ENCODE measurements around the gene TLR10. TPM values are rescaled to one million over a fixed set of nuclear protein-coding genes. Genes with fewer than 3 reads are reported as not detected.

TLR10 gene
- total and polyA plus RNA-seq, 2 of the 13 experiments (the other 11 are each of a cell fraction or from before 2014, with no cell fraction given): not detected

- no TSS peak for BruUV-seq (replicated peaks)
- in situ Hi-C loops (cut with HindIII; ENCODE audit: extremely low pct_ligation_motif_present, low pct_unique_long_range_greater_than_20kb) (loop anchor here (5.0 to 25.0 kb wide), 2 partner anchors 98 to 378 kb away; partner anchors contain the start of gene TLR6), intact Hi-C loops (cut with micrococcal nuclease; ENCODE audit: unreplicated experiment) (loop anchor here (1.0 kb wide), 4 partner anchors 23 to 376 kb away; partner anchors contain the start of genes TLR1, TLR10 and TLR6)
- H3K79me2 ChIP-seq (ENCODE audit: insufficient read depth, low read length): no peaks in the 10 kb centered on the region
- ChIA-PET POLR2A (no interaction called here), CTCF (ENCODE audit: low intra/inter-chr PET ratio, low total read pairs) (interaction anchor here (0.8 to 3.0 kb wide), 5 partner anchors 24 to 578 kb away, joined by 3 to 17 read pairs (median 5); partner anchors contain the start of genes TLR1, TLR10 and TLR6)
- 2% methylated on average over 5 of the region's 8 CpGs for WGBS (ENCODE audit: low lambda C conversion rate)
- H3K27me3 ChIP-seq (ENCODE audit: control insufficient read depth in 1 of 2, insufficient read depth in 2 of 2, low read length in 2 of 2): peaks cover 0 to 9% of the 10 kb centered on the region in 2 experiments; a peak in 1 of 5 replicates
- no peak overlapping the region for H3K4me3 ChIP-seq (replicated peaks in 1 of 3; ENCODE audit: insufficient read depth in 1 of 3, low read depth in 2 of 3, low read length in 3 of 3)
- H3K36me3 ChIP-seq (replicated peaks in 1 of 2; ENCODE audit: control insufficient read depth in 1 of 2, insufficient read depth in 2 of 2, low read length in 2 of 2): no peaks in the 10 kb centered on the region
- ATAC-seq (peak; percentile 94), DNase-seq (ENCODE audit: low spot score) (peak; percentile 39), FAIRE-seq (peak; percentile 84)
- H4K20me1 ChIP-seq (ENCODE audit: insufficient read depth, low read length): no peaks in the 10 kb centered on the region
- no peaks in the 10 kb centered on the region for H3K9me3 ChIP-seq (ENCODE audit: low read length)
- H3K27ac ChIP-seq (ENCODE audit: extremely low read length, insufficient read depth, low read length): no peak overlapping the region
- peak overlapping the region; percentile 57; the same call in 1 of the 2 replicates for H3K4me2 ChIP-seq (ENCODE audit: low read depth, low read length)
- no peaks in the 10 kb centered on the region for H3K4me1 ChIP-seq (ENCODE audit: insufficient read depth, low read length)
- no peak overlapping the region for H3K9ac ChIP-seq (ENCODE audit: insufficient read depth, low read depth, low read length)
- H2AFZ ChIP-seq (ENCODE audit: low read length): no peak overlapping the region
- TF ChIP-seq MEIS2 (CRISPR knock-in tag; IDR thresholded peaks at IDR 0.05) (no peak), TEAD2 (CRISPR knock-in tag; IDR thresholded peaks at IDR 0.05) (no peak), MBNL3 (CRISPR knock-in tag; conservative IDR thresholded peaks at IDR 0.05) (no peak), GMEB1 (CRISPR knock-in tag; IDR thresholded peaks at IDR 0.05; ENCODE audit: borderline replicate concordance) (no peak), ZBTB46 (CRISPR knock-in tag; IDR thresholded peaks at IDR 0.05; ENCODE audit: borderline replicate concordance) (no peak), SUZ12 (IDR thresholded peaks at IDR 0.05; ENCODE audit: low read depth, low read length) (no peak), ZNF75D (CRISPR knock-in tag; IDR thresholded peaks at IDR 0.05; ENCODE audit: borderline replicate concordance) (no peak), MAFK (conservative IDR thresholded peaks at IDR 0.05 in 1 of 2, IDR thresholded peaks at IDR 0.05 in 1 of 2; ENCODE audit: low read length in 2 of 2) (peak; percentile 49 to 50), FOXP1 (IDR thresholded peaks at IDR 0.05) (no peak), FOXP1 (CRISPR knock-in tag; IDR thresholded peaks at IDR 0.05) (0 out of 2 replicates have a peak, but pooled peaks have one; percentile 8), RAD21 (CRISPR knock-in tag; IDR thresholded peaks at IDR 0.05) (peak; percentile 44; the same call in 1 of the 2 replicates), KAT2B (IDR thresholded peaks at IDR 0.05; ENCODE audit: borderline replicate concordance, low read depth, low read length) (no peak), MNT (IDR thresholded peaks at IDR 0.05) (no peak), YEATS2 (CRISPR knock-in tag; IDR thresholded peaks at IDR 0.05; ENCODE audit: borderline replicate concordance) (no peak), ZNF282 (IDR thresholded peaks at IDR 0.05; ENCODE audit: partially characterized antibody) (no peak), ZFP1 (CRISPR knock-in tag; IDR thresholded peaks at IDR 0.05) (no peak), CTCF (CRISPR knock-in tag; IDR thresholded peaks at IDR 0.05) (peak; percentile 77), KLF16 (CRISPR knock-in tag; IDR thresholded peaks at IDR 0.05) (no peak)
Measured at GRCh38 chr4:38759113-38759789, 23.5 kb downstream of the TLR10 start.
